Measurements from ENCODE around the gene KCNH3. TPM values are rescaled to one million over a fixed set of nuclear protein-coding genes. Genes with fewer than 3 reads are reported as not detected.

Gene KCNH3
- total RNA-seq, 1 experiment from 2014 or later: 0.26 TPM

- 0 out of 2 replicates have a peak overlapping the region, but pooled peaks have one; percentile 5 for H3K14ac ChIP-seq (ENCODE audit: insufficient read depth, low read length)
- H3K36me3 Mint-ChIP-seq (ENCODE audit: insufficient read depth in 1 of 3, low read depth in 3 of 3): peaks cover 8 to 21% (median 20%) of the 10 kb centered on the region in 3 experiments; a peak in 6 of 7 replicates
- H3K4me1 Mint-ChIP-seq: peaks cover 0 to 12% of the 10 kb centered on the region in 2 experiments; a peak in 2 of 4 replicates
- H2BK12ac ChIP-seq (ENCODE audit: insufficient read length, low read depth, low read length): no peak overlapping the region
- H3K79me1 ChIP-seq (ENCODE audit: insufficient read depth, low read depth, low read length, poor library complexity, severe bottlenecking): no peaks in the 10 kb centered on the region
- H4K5ac ChIP-seq (ENCODE audit: insufficient read length, low read depth, low read length): no peak overlapping the region
- H4K91ac ChIP-seq (ENCODE audit: insufficient read length, low read depth, low read length): no peak overlapping the region
- no peaks in the 10 kb centered on the region; the same call in 1 of the 2 replicates for H3K27me3 ChIP-seq (ENCODE audit: insufficient read depth, low read length)
- H3K4me3 Mint-ChIP-seq: no peak overlapping the region
- H4K8ac ChIP-seq (replicated peaks; ENCODE audit: insufficient read length, low read depth, low read length): no peak overlapping the region
- no peak overlapping the region; a peak in 1 of 7 replicates for H3K27ac Mint-ChIP-seq
- H3K27me3 Mint-ChIP-seq (ENCODE audit: low read depth): peaks cover 31% of the 10 kb centered on the region
- H2BK20ac ChIP-seq (ENCODE audit: low read depth, low read length, poor library complexity, severe bottlenecking): no peak overlapping the region
- no peaks in the 10 kb centered on the region for H3K9me3 ChIP-seq (ENCODE audit: control insufficient read depth, low read depth, low read length)
- H3K9me3 Mint-ChIP-seq: no peaks in the 10 kb centered on the region; a peak in 1 of 5 replicates
- H2AK5ac ChIP-seq (ENCODE audit: insufficient read length, low read length): no peak overlapping the region
- no peak overlapping the region for H3K4ac ChIP-seq (ENCODE audit: low read depth, low read length)
- no peaks in the 10 kb centered on the region for H4K20me1 ChIP-seq (ENCODE audit: control insufficient read depth, insufficient read depth, insufficient read length)
- no peaks in the 10 kb centered on the region for H3K79me2 ChIP-seq (ENCODE audit: insufficient read depth, low read length)
- H3K23ac ChIP-seq (ENCODE audit: insufficient read length, low read depth, low read length): no peak overlapping the region
- no peak overlapping the region for H3K27ac ChIP-seq (ENCODE audit: insufficient read length, low read depth, low read length)
- H2BK5ac ChIP-seq (ENCODE audit: insufficient read length, low read length): no peak overlapping the region
- H3K23me2 ChIP-seq (ENCODE audit: insufficient read length, low read depth, low read length, poor library complexity, severe bottlenecking): peaks cover 1% of the 10 kb centered on the region
- H2BK120ac ChIP-seq (ENCODE audit: low read depth, low read length, poor library complexity, severe bottlenecking): no peak overlapping the region
- DNase-seq: no peak
- H3K18ac ChIP-seq (ENCODE audit: insufficient read length, low read depth, low read length): no peak overlapping the region
- no CpG with 5 or more reads among the region's 15 CpGs for WGBS (ENCODE audit: extremely low coverage, insufficient read length, low lambda C conversion rate)
- TF ChIP-seq CTCF (conservative IDR thresholded peaks at IDR 0.05): no peak
- H3K56ac ChIP-seq (ENCODE audit: insufficient read length, low read depth, low read length): no peak overlapping the region
- no peaks in the 10 kb centered on the region for H3K4me1 ChIP-seq (ENCODE audit: insufficient read depth, low read length)
- no peak overlapping the region for H2BK15ac ChIP-seq (ENCODE audit: low read depth, low read length)
- no peak overlapping the region for H3T11ph ChIP-seq (ENCODE audit: low read length)
- H3K4me2 ChIP-seq (ENCODE audit: insufficient read depth, insufficient read length, low read length): no peak overlapping the region
- no peak overlapping the region for H3K9ac ChIP-seq (ENCODE audit: extremely low read depth, insufficient read length, low read length)
- no peak overlapping the region for H2AFZ ChIP-seq (ENCODE audit: low read length)
These were observed 15.4 kb downstream of the KCNH3 start for GRCh38 chr12:49554266-49554665.

Measured in H9 (cell line).